Stimulated activated CD8-positive, alpha-beta memory T cell treated with anti-CD3 and anti-CD28 coated beads, Interleukin-4, amount 100 ng/mL, for 1 hour (primary cell): Measurements from ENCODE around the gene TRIM54.

Experiments
- DNase-seq, 2 donors: peaks; one replicate each; pipeline ENCODE4 v3.0.0-alpha.2; 2020; ENCODE audit warnings: low read depth in 2 of 2, low spot score in 1 of 2

Gene TRIM54

DNA sequence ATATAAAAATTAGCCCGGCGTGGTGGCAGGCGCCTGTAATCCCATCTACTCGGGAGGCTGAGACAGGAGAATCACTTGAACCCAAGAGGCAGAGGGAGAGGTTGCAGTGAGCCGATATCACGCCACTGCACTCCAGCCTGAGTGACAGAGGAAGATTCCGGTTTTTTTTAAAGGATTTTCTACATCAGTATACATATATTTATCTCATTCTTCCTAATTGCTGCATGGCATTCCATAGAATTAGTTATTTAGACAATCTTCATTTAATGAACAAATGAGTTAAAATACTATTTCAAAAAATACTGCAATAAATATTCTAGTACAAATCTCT is 72.3 kb downstream of the TRIM54 start:
- DNase-seq: no peak

DNA sequence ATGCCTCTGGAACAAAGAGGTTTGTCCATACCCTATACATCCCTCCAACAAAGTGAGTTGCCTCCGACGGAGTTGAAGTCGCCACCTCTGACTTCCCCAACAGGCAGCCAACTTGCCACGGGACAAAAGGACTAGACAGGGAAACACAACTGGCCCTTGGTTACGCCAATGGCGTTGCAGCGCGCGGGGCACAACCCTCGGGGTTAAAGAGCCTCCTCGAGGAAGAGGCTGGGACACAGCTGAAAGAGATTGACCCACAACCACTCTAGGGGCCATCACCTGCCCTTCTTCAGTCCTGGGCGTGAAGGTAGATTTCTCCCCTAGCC is 73.8 kb downstream of the TRIM54 start:
- DNase-seq: no peak

DNA sequence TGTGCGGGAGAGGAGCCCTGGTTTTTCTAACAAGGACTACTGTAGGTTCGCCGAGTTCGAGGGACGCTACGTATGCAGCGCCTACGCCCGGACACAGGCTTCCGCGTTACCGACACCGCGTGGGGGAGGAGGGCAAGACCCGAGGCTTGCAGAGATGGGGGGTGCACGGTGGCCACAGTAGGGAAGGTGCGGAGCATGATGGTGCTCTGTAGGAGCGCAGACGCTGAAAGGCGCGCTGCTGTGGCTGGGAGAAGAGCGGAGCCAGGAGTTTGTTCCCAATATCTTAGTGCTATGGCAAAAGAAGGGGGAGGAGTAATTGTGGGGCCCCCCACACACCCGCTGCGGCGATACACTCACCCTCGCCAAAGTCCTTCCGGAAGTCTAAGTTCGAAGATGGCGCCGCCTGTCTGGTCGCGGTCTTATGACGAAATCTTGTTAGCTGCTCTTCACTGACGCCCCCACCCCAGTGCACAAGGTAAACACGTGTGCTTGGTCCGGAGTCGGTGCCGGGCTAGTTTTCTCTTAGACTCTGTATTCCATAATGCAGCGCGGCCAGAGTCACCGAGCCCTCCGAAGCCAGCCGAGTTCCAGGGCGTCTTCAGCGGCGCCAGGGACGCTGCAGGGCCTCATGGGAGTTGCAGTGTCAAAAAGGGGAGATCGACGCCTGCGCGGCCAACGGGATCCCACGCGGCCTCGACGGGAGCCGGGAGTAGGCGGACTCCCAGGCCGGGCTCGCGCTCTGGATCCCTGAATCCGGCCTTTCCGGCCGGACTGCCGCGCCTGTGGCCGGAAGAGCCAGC is 74.4 kb downstream of the TRIM54 start, which contains the start of gene GTF3C2:
Gene GTF3C2, minus strand, starts transcription at position 383 of the 800 bp plus-strand sequence. CDS start 13,210 bp downstream, outside the sequence.
- DNase-seq: peak; percentile 85 to 92
